ENCODE results near the gene FOXJ3.

DNA sequence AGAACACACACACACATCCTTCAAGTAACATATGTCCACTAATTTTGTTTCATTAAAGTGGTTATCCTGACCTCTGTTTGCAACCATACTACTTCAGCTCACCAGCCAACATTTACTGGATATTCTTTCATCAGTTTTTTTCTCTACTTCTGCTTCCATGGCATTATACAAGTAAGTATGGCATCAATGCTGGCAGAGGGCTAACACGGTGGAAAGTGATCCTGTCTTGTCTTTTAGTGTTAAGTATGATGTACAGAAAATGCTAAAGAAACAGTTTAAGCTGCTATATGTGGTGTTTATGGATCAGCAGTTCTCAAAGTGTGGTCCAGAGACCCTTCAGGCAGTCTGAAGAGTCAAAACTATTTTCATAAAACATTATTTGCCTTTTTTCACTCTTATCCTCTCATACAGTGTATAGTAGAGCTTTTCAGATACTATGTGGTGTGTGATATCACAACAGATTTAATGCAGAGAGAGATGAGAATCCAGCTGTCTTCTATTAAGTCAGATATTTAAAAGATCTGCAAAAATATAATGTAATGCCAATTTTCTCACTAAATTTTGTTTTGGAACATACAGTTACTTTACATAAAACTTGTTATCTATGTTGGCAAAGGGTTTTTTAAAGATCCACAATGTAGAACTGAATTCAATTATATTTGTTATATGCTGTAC lies 46.6 kb downstream of the FOXJ3 start:
- TF ChIP-seq FOXP2 (optimal IDR thresholded peaks at IDR 0.05; ENCODE audit: control extremely low read depth, extremely low read length, insufficient read depth) (no peak), EZH2 (IDR thresholded peaks at IDR 0.05) (no peak), POLR2AphosphoS5 (IDR thresholded peaks at IDR 0.05; ENCODE audit: borderline replicate concordance, low read depth, low read length) (no peak)
